Neutrophil (primary cell): ENCODE results near the gene GRM8.
"Not testable (repeated sequence)": the region's sequence is repeated elsewhere in the genome, so short reads cannot be mapped to it uniquely, and the experiment has no call there.

Source experiments
- H3K27ac ChIP-seq: fragments of 200-600 bp; sonication (generic); 2 replicates; pipeline ENCODE4 v1.5.1; 2016; ENCODE audit warnings: mild to moderate bottlenecking, moderate library complexity
- H3K27me3 ChIP-seq: fragments of 200-600 bp; sonication (generic); 2 replicates; pipeline ENCODE4 v1.6.0; 2016; ENCODE audit warnings: mild to moderate bottlenecking
- H3K36me3 ChIP-seq: fragments of 200-600 bp; sonication (generic); 2 replicates; pipeline ENCODE4 v1.5.1; 2017
- H3K4me1 ChIP-seq, 2 experiments: fragments of 200-600 bp in 1 of 2; sonication (generic) in 1 of 2; 1 replicate in 1 of 2; 2 replicates in 1 of 2; pipeline versions ENCODE4 v1.5.1 to v1.6.1; 2013 to 2016; ENCODE audit warnings: low read depth in 1 of 2, low read length in 1 of 2, mild to moderate bottlenecking in 1 of 2, moderate library complexity in 1 of 2; ENCODE audit not compliant: control insufficient read depth in 1 of 2, insufficient read depth in 1 of 2
- H3K4me3 ChIP-seq, 2 experiments: fragments of 200-600 bp in 1 of 2; sonication (generic) in 1 of 2; 1 replicate in 1 of 2; 2 replicates in 1 of 2; pipeline ENCODE4 v1.5.1; 2013 to 2016; ENCODE audit warnings: low read depth in 1 of 2, low read length in 1 of 2, mild to moderate bottlenecking in 1 of 2, moderate library complexity in 1 of 2
- H3K9me3 ChIP-seq: fragments of 200-600 bp; sonication (generic); 2 replicates; pipeline ENCODE4 v1.5.1; 2016
- CTCF ChIP-seq: fragments of 200-600 bp; sonication (generic); IDR thresholded peaks from 2 replicates; pipeline ENCODE4 v1.5.1; 2016; ENCODE audit warnings: antibody characterized with exemption

GRM8 gene

DNA sequence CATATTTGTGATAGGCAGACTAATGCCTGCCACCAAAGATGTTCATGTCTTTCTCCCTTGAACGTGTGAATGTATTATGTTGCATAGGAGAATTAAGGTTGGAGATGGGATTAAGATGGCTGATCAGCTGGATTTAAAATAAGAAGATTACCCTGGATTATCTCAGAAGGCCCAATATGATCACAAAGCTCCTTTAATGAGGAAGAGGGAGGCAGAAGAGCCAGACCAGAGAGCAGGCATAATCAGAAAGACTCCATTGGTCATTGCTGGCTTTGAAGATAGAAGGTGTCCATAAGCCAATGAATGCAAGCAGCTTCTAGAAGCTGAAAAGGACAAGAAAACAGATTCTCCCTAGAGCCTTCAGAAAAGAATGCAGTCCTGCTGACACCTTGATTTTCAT, 410.3 kb downstream of the GRM8 start:
- no peak overlapping the region for H3K27ac ChIP-seq
- no peaks in the 10 kb centered on the region for H3K36me3 ChIP-seq
- H3K4me3 ChIP-seq: no peak overlapping the region
- no peaks in the 10 kb centered on the region for H3K4me1 ChIP-seq
- no peak for TF ChIP-seq CTCF
- H3K9me3 ChIP-seq: no peaks in the 10 kb centered on the region
- no peaks in the 10 kb centered on the region for H3K27me3 ChIP-seq

DNA sequence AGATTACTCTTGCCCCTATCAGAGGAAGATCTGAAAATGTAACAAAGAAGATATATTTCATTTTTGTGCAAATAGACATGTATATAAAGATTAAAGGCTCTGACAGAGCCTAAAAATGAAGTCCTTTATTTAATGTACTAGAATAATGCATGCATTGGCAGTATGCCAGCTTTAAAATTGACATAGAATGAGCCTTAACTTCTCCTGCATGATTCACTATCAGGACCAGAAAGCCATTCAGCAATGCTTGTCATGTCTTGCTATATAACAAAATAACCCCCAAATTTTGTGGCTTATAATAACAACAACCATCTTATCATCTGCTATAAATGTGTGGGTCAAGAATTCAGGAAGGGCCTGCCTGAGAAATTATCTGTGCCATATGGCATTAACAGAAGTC, 411.9 kb downstream of the GRM8 start:
- Histone ChIP-seq H3K4me1 (no peaks in the 10 kb centered on the region), H3K4me3 (no peak overlapping the region), H3K27ac (no peak overlapping the region), H3K27me3 (no peaks in the 10 kb centered on the region), H3K9me3 (no peaks in the 10 kb centered on the region), H3K36me3 (no peaks in the 10 kb centered on the region)
- TF ChIP-seq CTCF: no peak

- Histone ChIP-seq H3K36me3 (no peaks in the 10 kb centered on the region), H3K4me1 (no peaks in the 10 kb centered on the region), H3K27ac (no peak overlapping the region), H3K9me3 (no peaks in the 10 kb centered on the region), H3K4me3 (no peak overlapping the region), H3K27me3 (no peaks in the 10 kb centered on the region)
- TF ChIP-seq CTCF: no peak
Measured at GRCh38 chr7:126839624-126840023, 413.1 kb downstream of the GRM8 start.

DNA sequence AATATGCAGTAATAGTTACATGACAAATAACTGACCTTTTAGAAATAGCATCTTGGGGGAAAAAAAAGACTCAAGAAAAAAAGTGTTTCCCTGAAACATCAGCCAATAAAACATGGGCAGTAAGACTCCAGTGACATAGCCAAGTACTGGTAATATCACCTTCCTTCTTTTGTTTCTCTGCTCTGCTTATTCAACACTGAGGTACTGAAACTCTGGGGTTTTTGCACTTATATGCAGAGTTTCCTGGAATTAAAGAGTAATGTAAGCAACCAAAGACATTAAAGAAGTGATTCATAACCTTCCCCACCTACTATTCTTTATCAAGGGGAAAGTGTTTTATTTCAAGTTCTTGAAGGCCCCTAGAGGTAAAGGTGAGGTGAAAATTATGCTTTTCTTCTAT, 414.5 kb downstream of the GRM8 start:
- no peak for TF ChIP-seq CTCF
- H3K36me3 ChIP-seq: no peaks in the 10 kb centered on the region
- H3K27ac ChIP-seq: no peak overlapping the region
- H3K9me3 ChIP-seq: no peaks in the 10 kb centered on the region
- no peak overlapping the region for H3K4me3 ChIP-seq
- H3K4me1 ChIP-seq: no peaks in the 10 kb centered on the region
- H3K27me3 ChIP-seq: no peaks in the 10 kb centered on the region

- H3K4me3 ChIP-seq, H3K27me3 ChIP-seq, H3K4me1 ChIP-seq, H3K27ac ChIP-seq, H3K36me3 ChIP-seq, H3K9me3 ChIP-seq: not testable (repeated sequence)
Measured at GRCh38 chr7:126831241-126831640, 421.5 kb downstream of the GRM8 start.

DNA sequence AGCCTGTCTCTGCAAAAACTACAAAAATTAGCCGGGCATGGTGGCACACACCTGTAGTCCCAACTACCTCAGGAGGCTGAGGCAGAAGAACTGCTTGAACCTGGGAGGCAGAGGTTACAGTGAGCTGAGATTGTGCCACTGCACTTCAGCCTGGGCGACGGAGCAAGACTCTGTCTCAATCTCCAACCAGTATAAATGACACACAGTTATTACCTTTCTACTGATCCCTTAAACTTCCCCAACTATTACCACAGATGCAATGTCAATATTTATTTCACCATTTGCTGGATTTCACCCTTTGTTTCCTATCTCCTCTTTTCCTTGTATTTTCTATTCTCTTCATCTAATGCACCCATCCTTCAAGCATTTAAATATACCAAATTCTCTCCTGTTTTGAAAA, 431.8 kb downstream of the GRM8 start:
- Histone ChIP-seq H3K27ac (no peak overlapping the region), H3K4me1 (no peaks in the 10 kb centered on the region), H3K27me3 (no peaks in the 10 kb centered on the region), H3K9me3 (no peaks in the 10 kb centered on the region), H3K36me3 (no peaks in the 10 kb centered on the region), H3K4me3 (no peak overlapping the region)
- no peak for TF ChIP-seq CTCF
